HCT116 (cell line): ENCODE data around the gene AVEN.

Source experiments
- CEBPB ChIP-seq: IDR thresholded peaks from 2 replicates; pipeline ENCODE4 v1.6.1; 2012; ENCODE audit warnings: low read depth
- CTCF ChIP-seq, 3 experiments: fragments of 200-600 bp in 1 of 3; sonication (generic) in 1 of 3; IDR thresholded peaks in 2 of 3; conservative IDR thresholded peaks in 1 of 3; 2 replicates each; pipeline ENCODE4 v1.5.1; 2012 to 2017; ENCODE audit warnings: low read depth in 2 of 3, low read length in 2 of 3, antibody characterized with exemption in 1 of 3, borderline replicate concordance in 1 of 3, control low read depth in 1 of 3, mild to moderate bottlenecking in 1 of 3, mixed read lengths in 1 of 3, mixed run types in 1 of 3, moderate library complexity in 1 of 3; ENCODE audit not compliant: insufficient read depth in 1 of 3
- EZH2 ChIP-seq: fragments of 200-600 bp; sonication (generic); IDR thresholded peaks from 2 replicates; pipeline ENCODE4 v1.6.1; 2017; ENCODE audit warnings: antibody characterized with exemption, mixed run types
- JUND ChIP-seq: IDR thresholded peaks from 2 replicates; pipeline ENCODE4 v1.6.1; 2012
- POLR2A ChIP-seq: IDR thresholded peaks from 2 replicates; pipeline ENCODE4 v1.7.0; 2011; ENCODE audit warnings: borderline replicate concordance; ENCODE audit not compliant: insufficient read depth, insufficient read length; ENCODE audit errors: extremely low read depth
- POLR2AphosphoS5 ChIP-seq: IDR thresholded peaks from 2 replicates; pipeline ENCODE4 v1.6.1; 2011; ENCODE audit warnings: mild to moderate bottlenecking, low read depth, low read length, moderate library complexity
- RAD21 ChIP-seq: IDR thresholded peaks from 2 replicates; pipeline ENCODE4 v1.6.1; 2012; ENCODE audit warnings: low read depth, mild to moderate bottlenecking
- ZFX ChIP-seq: fragments of 450-650 bp; IDR thresholded peaks from 2 replicates; pipeline ENCODE4 v1.6.1; 2017
- ZNF274 ChIP-seq: fragments of 200-500 bp; sonication (Bioruptor generic); IDR thresholded peaks from 2 replicates; pipeline ENCODE4 v1.6.1; 2014; ENCODE audit warnings: mild to moderate bottlenecking, low read depth, low read length, inconsistent platforms

DNA sequence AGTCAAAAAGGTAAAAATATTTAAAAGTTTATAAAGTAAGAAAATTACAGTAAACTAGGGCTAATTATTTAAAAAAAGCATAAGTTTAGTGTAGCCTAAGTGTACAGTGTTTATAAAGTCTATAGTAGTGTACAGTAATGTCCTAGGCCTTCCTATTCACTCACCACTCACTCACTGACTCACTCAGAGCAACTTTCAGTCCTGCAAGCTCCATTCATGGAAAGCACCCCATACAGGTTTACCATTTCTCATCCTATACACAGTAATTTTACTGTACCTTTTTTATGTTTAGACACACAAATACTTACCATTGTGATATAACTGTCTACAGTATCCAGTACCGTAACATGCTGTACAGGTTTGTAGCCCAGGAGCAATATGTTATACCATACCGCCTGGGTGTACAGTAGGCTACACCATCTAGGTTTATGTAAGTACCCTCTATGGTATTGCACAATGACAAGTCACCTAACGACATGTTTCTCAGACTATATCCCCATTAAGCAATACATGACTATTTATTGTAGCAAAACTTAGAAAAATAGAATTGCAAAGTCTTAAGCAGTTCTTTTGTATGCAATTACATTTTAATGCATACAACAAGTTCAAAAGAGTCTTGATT, 19.5 kb downstream of the AVEN start:
- TF ChIP-seq POLR2AphosphoS5 (no peak), EZH2 (no peak), CTCF (IDR thresholded peaks at IDR 0.05 in 2 of 3, conservative IDR thresholded peaks at IDR 0.05 in 1 of 3; ENCODE audit: borderline replicate concordance in 1 of 3, insufficient read depth in 1 of 3, low read depth in 2 of 3, low read length in 2 of 3) (no peak), CEBPB (no peak), ZFX (no peak), POLR2A (no peak), ZNF274 (no peak), RAD21 (no peak), JUND (no peak)
